Activated CD8-positive, alpha-beta T cell treated with anti-CD3 and anti-CD28 coated beads for 36 hours (primary cell): ENCODE measurements around the gene ALPK1. TPM values are rescaled to one million over a fixed set of nuclear protein-coding genes. Genes with fewer than 3 reads are reported as not detected.
A peak's percentile ranks its signal among the peaks of the same experiment; 100 is the strongest.

Experiments used
- ATAC-seq: fragments of 200-7000 bp; cut with Tn5 transposase; one replicate; pipeline ENCODE4 v1.10.0; 2021; ENCODE audit warnings: mild to moderate bottlenecking, moderate library complexity
- CTCF ChIA-PET: fragments of 350-600 bp; sonication (Branson Sonifier 250); formaldehyde crosslinking; loops from one replicate; lab custom pipeline; 2021; ENCODE audit warnings: antibody characterized with exemption; lab: Charles Lee
- POLR2A ChIA-PET: fragments of 350-600 bp; sonication (Branson Sonifier 250); formaldehyde crosslinking; loops from one replicate; lab custom pipeline; 2021; ENCODE audit warnings: antibody characterized with exemption; lab: Charles Lee
- DNase-seq: peaks from one replicate; pipeline ENCODE4 v3.0.0-alpha.2; 2020
- H3K27ac Mint-ChIP-seq: one replicate; pipeline ENCODE4 v1.8.0; 2021; ENCODE audit warnings: mild to moderate bottlenecking, mixed read lengths
- H3K27me3 Mint-ChIP-seq: one replicate; pipeline ENCODE4 v1.8.0; 2021; ENCODE audit warnings: mixed read lengths
- H3K36me3 Mint-ChIP-seq: one replicate; pipeline ENCODE4 v1.8.0; 2021; ENCODE audit warnings: low read depth, mixed read lengths
- H3K4me1 Mint-ChIP-seq: one replicate; pipeline ENCODE4 v1.8.0; 2021; ENCODE audit warnings: low read depth, mixed read lengths
- H3K4me3 Mint-ChIP-seq: one replicate; pipeline ENCODE4 v1.8.0; 2021; ENCODE audit warnings: mild to moderate bottlenecking, moderate library complexity, mixed read lengths
- H3K9me3 Mint-ChIP-seq: one replicate; pipeline ENCODE4 v1.8.0; 2021; ENCODE audit warnings: mixed read lengths
- CTCF ChIP-seq: fragments of 200-600 bp; IDR thresholded peaks from one replicate; pipeline ENCODE4 v1.8.0; 2022; ENCODE audit warnings: antibody characterized with exemption, mild to moderate bottlenecking
- intact Hi-C: fragments of 100-400 bp; cut with micrococcal nuclease; formaldehyde crosslinking; loops from one replicate; pipeline ENCODE4 v1.10.0; 2022
- total RNA-seq, 2 experiments: library from RNA; stranded (reverse); gene quantifications; one replicate each; pipeline ENCODE4 v1.2.3, GENCODE V29; 2021

ALPK1 gene
- total RNA-seq, 2 experiments from 2014 or later: 13.4 to 13.7 TPM

- ChIA-PET POLR2A (interaction anchor here (1.2 to 2.8 kb wide), 4 partner anchors 9 to 30 kb away, joined by 3 to 14 read pairs (median 8); no protein-coding TSS in a partner anchor), CTCF (interaction anchor here (0.6 to 1.6 kb wide), 5 partner anchors 14 to 331 kb away, joined by 3 to 8 read pairs (median 3); partner anchors contain the start of gene TIFA)
- Mint-ChIP-seq H3K27ac (peak overlapping the region; percentile 39), H3K9me3 (no peaks in the 10 kb centered on the region), H3K4me1 (peaks cover 61% of the 10 kb centered on the region), H3K27me3 (no peaks in the 10 kb centered on the region), H3K36me3 (peaks cover 34% of the 10 kb centered on the region), H3K4me3 (no peak overlapping the region)
- no peak for ATAC-seq
- no peak for TF ChIP-seq CTCF
- DNase-seq: no peak
- intact Hi-C loops: no loop called here
These were observed 24.9 kb upstream of the ALPK1 start for GRCh38 chr4:112272292-112272691.

GRCh38 chr4:112274959-112275358 lies 22.2 kb upstream of the ALPK1 start:
- peaks cover 47% of the 10 kb centered on the region for H3K36me3 Mint-ChIP-seq

GRCh38 chr4:112276113-112276512 lies 21.1 kb upstream of the ALPK1 start:
- H3K27ac Mint-ChIP-seq: no peak overlapping the region
- intact Hi-C loops: no loop called here
- H3K36me3 Mint-ChIP-seq: peaks cover 47% of the 10 kb centered on the region
- ATAC-seq: no peak
- H3K9me3 Mint-ChIP-seq: no peaks in the 10 kb centered on the region
- ChIA-PET CTCF (no interaction called here), POLR2A (interaction anchor here (3.5 kb wide), 1 partner anchor 9 kb away, joined by 28 read pairs; the partner anchor contains the start of gene TIFA)
- peaks cover 79% of the 10 kb centered on the region for H3K4me1 Mint-ChIP-seq
- no peak overlapping the region for H3K4me3 Mint-ChIP-seq
- H3K27me3 Mint-ChIP-seq: no peaks in the 10 kb centered on the region
- no peak for DNase-seq
- TF ChIP-seq CTCF: no peak

More at GRCh38 chr4:112274959-112275358, 22.2 kb upstream of the ALPK1 start:
- ATAC-seq (no peak), DNase-seq (no peak)
- Mint-ChIP-seq H3K4me1 (peaks cover 78% of the 10 kb centered on the region), H3K4me3 (no peak overlapping the region), H3K27ac (peak overlapping the region; percentile 60), H3K9me3 (no peaks in the 10 kb centered on the region), H3K27me3 (no peaks in the 10 kb centered on the region)
- ChIA-PET POLR2A (interaction anchor here (3.5 kb wide), 1 partner anchor 10 kb away, joined by 28 read pairs; the partner anchor contains the start of gene TIFA), CTCF (interaction anchor here (1.2 kb wide), 1 partner anchor 52 kb away, joined by 3 read pairs; no protein-coding TSS in a partner anchor)
- TF ChIP-seq CTCF: no peak
- intact Hi-C loops: no loop called here

- POLR2A ChIA-PET: interaction anchor here (1.8 kb wide), 1 partner anchor 9 kb away, joined by 7 read pairs; the partner anchor contains the start of gene TIFA
- DNase-seq: no peak
- intact Hi-C loops: no loop called here
- CTCF ChIA-PET: no interaction called here
- peaks cover 48% of the 10 kb centered on the region for H3K36me3 Mint-ChIP-seq
- no peaks in the 10 kb centered on the region for H3K27me3 Mint-ChIP-seq
- H3K4me1 Mint-ChIP-seq: peaks cover 79% of the 10 kb centered on the region
- no peak overlapping the region for H3K4me3 Mint-ChIP-seq
- ATAC-seq: no peak
- TF ChIP-seq CTCF: no peak
- no peak overlapping the region for H3K27ac Mint-ChIP-seq
- H3K9me3 Mint-ChIP-seq: peaks cover 6% of the 10 kb centered on the region
These were observed 19.9 kb upstream of the ALPK1 start for GRCh38 chr4:112277220-112277619.

GRCh38 chr4:112277705-112278448 lies 19.3 kb upstream of the ALPK1 start:
- peaks cover 81% of the 10 kb centered on the region for H3K4me1 Mint-ChIP-seq
- intact Hi-C loops: no loop called here

More at GRCh38 chr4:112277705-112278448, 19.3 kb upstream of the ALPK1 start:
- DNase-seq (no peak), ATAC-seq (no peak)
- ChIA-PET POLR2A (interaction anchor here (1.8 kb wide), 1 partner anchor 9 kb away, joined by 7 read pairs; the partner anchor contains the start of gene TIFA), CTCF (no interaction called here)
- no peak for TF ChIP-seq CTCF
- no peaks in the 10 kb centered on the region for H3K27me3 Mint-ChIP-seq
- H3K4me3 Mint-ChIP-seq: no peak overlapping the region
- H3K9me3 Mint-ChIP-seq: peaks cover 9% of the 10 kb centered on the region
- peak overlapping the region; percentile 2 for H3K27ac Mint-ChIP-seq
- peaks cover 49% of the 10 kb centered on the region for H3K36me3 Mint-ChIP-seq
